Measurements from ENCODE around the gene RAB13.

RAB13 gene

GRCh38 chr1:153977250-153978240, 8.6 kb downstream of the RAB13 start, which contains the start of gene JTB:
JTB (minus strand) TSS chr1:153977674; CDS start chr1:153977252, 422 bp downstream.
- DNase-seq, result peak; percentile 88

GRCh38 chr1:153976819-153977249, 9.3 kb downstream of the RAB13 start:
- DNase-seq, result no peak

- DNase-seq, result no peak
Observed at GRCh38 chr1:153973525-153973924, 12.6 kb downstream of the RAB13 start.

- no peak for DNase-seq
Observed at GRCh38 chr1:153973071-153973470, 13.1 kb downstream of the RAB13 start.

GRCh38 chr1:153970346-153970745, 15.8 kb downstream of the RAB13 start:
- no peak for DNase-seq

GRCh38 chr1:153968972-153969371, 17.2 kb downstream of the RAB13 start:
- no peak for DNase-seq

GRCh38 chr1:153968408-153968807, 17.7 kb downstream of the RAB13 start:
- DNase-seq, result no peak

GRCh38 chr1:153968000-153968363, 18.2 kb downstream of the RAB13 start:
- no peak for DNase-seq

GRCh38 chr1:153967107-153967999, 18.8 kb downstream of the RAB13 start, which contains the start of gene CREB3L4:
CREB3L4 (plus strand) TSS chr1:153967902; CDS start chr1:153968526, 624 bp downstream.
- peak; percentile 93 for DNase-seq

GRCh38 chr1:153963850-153964331, 22.2 kb downstream of the RAB13 start:
- no peak for DNase-seq

- DNase-seq, result peak; percentile 95
Observed at GRCh38 chr1:153963030-153963849, 22.9 kb downstream of the RAB13 start, which contains the start of gene SLC39A1. SLC39A1 (minus strand) TSS chr1:153963537; CDS start chr1:153962715, 822 bp downstream.

- DNase-seq, result no peak
Observed at GRCh38 chr1:153962088-153963029, 23.8 kb downstream of the RAB13 start.

- no peak for DNase-seq
Observed at GRCh38 chr1:153961421-153961820, 24.7 kb downstream of the RAB13 start.

- no peak for DNase-seq
Observed at GRCh38 chr1:153960206-153960605, 25.9 kb downstream of the RAB13 start.

GRCh38 chr1:153959454-153959853, 26.7 kb downstream of the RAB13 start:
- no peak for DNase-seq

GRCh38 chr1:153958961-153959260, 27.2 kb downstream of the RAB13 start:
- DNase-seq, result no peak

GRCh38 chr1:153958111-153958960, 27.8 kb downstream of the RAB13 start, which contains the start of gene CRTC2:
CRTC2 (minus strand) TSS chr1:153958612; CDS start chr1:153958497, 115 bp downstream.
- peak; percentile 98 for DNase-seq

GRCh38 chr1:153957744-153958110, 28.4 kb downstream of the RAB13 start:
- DNase-seq, result peak; percentile 69

- no peak for DNase-seq
Observed at GRCh38 chr1:153956997-153957715, 29.0 kb downstream of the RAB13 start.
